GM18870 (cell line): ENCODE measurements around the gene PDK2.

Experiments used
- ATAC-seq: cut with Tn5 transposase; IDR thresholded peaks from one replicate; pipeline ENCODE4 v1.9.1; 2021; ENCODE audit warnings: moderate library complexity; ENCODE audit not compliant: unreplicated experiment

The PDK2 gene

DNA sequence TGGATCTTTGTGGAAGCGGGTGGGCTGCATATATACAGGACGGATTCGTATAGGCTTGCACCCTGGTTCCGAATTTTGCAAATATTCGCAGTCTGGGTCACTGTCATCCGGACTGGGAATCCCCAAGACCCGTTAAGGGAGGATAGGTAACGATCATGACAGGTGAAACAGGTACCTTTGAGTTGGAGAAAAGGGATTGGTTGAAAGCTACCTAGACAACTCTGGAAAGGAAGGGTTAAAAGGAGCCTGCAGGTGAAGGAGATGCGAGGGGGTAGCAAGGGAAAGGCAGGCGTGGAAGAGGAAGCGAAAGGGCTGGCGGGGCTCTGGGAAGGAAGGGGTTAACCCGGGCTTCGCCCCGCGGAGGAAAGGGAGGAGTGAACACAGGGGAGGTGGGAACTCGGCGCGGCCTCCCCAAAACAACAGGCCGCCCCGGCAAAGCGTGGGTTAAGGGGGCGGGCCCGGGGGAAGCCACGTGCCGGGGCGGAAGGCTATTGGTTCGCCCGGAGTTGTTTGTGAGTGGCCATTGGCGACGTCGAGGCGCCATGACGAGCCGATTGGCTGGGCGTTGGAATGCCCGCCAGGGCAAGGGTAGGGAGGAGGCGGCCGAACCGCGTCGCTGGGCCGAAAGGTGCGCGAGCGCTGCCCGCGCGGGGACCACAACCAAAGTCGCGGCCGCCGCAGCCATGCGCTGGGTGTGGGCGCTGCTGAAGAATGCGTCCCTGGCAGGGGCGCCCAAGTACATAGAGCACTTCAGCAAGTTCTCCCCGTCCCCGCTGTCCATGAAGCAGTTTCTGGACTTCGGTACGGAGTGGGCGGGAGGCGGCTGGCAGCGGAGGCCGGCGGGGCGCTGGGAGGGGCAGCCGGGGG is at the start of gene PDK2:
Gene PDK2, plus strand, starts transcription at position 599 of the 867 bp plus-strand sequence. Its CDS starts 85 bp downstream, at position 684.
- ATAC-seq = peak; percentile 78

DNA sequence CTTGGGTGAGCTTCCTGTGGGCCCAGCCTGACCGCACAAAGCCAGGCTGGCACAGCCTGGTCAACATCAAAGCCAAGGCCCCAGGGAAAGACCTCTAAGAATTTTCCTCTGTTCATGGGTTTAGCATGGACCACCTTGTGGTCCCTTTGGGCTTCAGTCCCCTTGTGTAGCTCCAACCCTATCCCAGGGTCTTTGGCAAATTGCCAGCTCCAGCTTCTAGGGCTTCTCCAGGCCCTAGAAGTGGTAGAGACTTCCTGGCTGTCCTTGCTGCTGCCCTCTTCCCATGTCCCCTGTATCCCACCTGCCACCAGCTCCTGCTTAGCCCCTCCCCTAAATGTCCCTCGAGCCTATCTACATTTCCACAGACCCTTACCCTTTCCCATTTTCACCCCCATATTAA is 49.0 kb upstream of the PDK2 start:
- no peak for ATAC-seq

DNA sequence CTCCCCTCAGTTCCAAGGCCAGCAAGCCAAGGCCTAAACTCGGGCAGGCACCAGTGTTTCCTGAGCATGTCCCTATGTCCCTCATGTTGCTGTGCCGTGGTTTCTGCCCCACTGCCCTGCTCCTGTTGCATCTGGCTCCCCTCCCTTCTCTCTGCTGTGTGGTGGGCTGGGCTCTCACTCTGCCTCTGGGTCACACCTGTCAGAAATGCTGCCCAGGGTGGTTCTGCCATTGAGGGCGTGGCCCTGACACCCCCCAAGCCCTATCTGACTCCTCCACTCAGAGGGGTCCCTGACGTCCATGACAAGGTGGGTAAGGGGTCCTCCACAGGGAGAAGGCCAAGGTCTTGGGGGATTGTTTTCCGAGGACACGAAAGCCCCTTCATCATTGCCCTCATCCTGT is 48.5 kb upstream of the PDK2 start:
- ATAC-seq = no peak

DNA sequence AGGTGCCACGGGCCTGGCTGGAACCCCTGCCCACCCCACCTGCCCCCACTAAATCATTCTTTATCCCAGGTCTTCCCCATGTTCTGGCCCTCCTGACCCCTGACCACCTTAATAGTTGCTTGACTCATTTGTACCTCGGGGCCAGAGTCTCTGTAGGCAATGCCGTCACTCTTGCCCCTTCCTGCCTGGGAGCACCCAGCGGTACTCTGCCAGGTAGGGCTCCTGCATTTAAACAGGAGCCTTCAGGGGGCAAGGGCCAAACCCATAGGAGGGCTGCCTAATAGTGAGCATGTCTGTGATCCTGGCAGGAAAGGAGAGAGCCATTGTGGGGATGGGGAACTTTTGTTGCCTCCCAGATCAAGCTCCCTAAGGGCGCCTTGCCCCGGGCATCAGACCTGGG is 48.1 kb upstream of the PDK2 start:
- no peak for ATAC-seq

DNA sequence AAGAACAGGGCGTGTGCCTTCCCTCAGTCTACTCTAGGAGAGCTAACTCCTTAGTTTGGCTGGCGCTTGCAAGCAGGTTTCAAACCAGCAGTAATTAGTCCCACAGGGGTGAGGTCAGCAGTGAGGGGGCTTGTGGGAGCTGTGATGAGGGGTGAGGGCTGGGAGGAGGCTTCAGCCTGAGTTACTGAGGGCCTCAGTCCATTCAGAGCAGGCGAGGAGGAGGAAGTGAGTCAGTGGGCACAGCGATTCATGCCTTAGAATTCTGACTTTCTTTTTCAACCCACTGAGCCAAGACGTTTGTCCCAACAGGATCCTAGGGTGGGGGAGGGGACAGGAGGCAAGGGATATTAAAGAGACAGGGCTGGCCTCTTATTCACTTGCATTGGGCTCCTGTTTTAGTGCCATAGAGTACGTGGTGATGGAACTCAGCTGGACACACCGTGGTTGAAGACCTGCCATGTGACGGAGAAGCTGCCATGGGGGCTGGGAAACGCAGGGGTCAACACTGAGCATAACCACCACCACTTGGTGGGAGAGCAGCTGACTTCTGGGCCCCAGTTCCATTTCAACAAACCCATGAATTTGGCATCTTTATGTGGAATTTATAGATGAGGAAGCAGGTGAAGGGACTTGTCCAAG is 47.5 kb upstream of the PDK2 start:
- no peak for ATAC-seq

DNA sequence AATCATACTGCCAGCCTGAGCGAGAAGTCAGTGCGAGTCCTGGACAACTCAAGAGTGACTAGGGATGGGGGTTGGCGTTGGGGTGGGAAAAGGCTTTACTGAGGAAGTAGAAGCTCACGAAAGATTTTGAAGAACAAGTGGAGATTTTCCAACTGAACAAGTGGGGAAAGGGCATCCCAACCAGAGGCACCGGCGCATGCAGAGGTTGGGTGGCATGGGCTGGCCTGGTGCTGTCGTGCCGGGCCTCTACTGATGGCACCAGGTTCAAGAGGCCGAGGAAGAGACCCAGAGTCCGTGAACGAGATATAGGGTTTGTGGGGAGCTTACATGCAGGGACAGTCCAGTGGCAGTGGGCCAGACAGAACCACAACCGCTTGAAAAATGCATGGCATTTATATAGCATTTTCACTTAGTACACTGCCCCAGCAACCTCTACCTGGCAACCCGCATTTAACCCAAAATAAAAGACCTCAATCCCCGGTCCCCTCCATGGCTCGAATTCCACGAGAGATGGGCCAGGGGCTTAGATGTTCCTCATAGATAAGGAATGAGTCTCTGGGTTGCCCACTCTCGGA is 46.9 kb upstream of the PDK2 start:
- no peak for ATAC-seq

DNA sequence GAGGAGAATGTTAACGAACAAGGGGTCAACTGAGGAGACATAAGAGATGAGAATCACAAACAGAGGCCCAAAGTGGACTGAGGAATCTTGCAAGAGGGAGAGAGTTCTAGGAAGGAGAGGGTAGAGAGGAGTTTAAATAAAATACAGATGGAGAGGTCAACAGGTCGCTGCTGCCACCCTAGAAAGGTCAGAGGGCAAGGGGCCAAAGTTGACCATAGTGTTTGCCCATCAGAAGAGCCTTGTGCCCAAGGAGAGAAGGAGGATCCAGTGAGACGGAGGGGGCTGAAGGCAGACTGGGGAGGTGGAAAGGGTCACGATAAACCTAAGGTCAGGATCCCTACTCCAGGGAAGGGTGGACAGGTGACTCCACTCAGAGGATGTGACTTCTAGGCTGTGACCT is 46.2 kb upstream of the PDK2 start:
- ATAC-seq = no peak

DNA sequence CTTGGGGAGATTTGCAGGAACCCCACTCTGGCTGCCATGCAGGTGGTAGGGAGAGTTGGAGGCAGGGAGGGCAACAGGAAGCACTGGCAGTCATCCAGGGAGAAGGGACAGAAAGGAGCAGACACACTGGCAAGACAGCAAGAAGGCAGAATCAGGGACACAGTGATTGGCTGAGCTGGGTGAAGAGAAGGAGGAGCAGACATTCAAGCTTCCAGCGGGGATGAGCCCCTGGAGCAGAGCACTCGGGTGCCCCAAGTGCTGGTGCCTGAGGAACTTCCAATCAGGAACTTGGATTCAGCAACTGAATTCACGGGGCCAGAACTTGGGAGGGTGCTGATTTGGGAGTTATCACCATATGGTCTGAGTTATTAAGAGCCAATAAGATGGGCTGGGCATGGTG is 45.5 kb upstream of the PDK2 start:
- ATAC-seq = no peak

DNA sequence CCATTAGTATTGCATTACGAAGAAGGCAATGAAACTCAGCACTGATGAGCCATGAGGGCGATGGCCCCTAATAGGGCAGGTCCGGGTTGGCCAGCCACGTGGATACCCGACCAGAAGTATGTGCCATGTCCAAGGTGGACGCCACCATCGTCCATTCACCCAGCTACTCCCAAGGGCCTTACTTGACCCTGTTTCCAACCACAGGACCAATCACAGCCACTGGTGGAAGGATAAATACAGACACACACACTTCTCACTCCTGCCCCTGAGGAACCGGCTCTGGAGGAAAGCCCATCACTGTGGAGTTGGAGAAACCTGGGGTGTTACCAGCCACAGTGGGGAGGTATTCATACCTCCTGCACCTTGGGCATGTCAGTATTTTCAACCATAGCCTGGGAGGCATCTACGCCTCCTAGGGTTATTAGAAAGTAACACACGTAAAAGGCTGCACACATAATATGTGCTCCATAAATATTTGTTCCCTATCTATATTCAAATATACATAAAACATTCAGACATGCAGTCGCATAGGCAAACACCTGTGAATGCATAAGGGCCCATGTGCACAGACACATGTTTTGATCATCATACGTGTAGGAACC is 44.6 kb upstream of the PDK2 start:
- ATAC-seq = no peak

DNA sequence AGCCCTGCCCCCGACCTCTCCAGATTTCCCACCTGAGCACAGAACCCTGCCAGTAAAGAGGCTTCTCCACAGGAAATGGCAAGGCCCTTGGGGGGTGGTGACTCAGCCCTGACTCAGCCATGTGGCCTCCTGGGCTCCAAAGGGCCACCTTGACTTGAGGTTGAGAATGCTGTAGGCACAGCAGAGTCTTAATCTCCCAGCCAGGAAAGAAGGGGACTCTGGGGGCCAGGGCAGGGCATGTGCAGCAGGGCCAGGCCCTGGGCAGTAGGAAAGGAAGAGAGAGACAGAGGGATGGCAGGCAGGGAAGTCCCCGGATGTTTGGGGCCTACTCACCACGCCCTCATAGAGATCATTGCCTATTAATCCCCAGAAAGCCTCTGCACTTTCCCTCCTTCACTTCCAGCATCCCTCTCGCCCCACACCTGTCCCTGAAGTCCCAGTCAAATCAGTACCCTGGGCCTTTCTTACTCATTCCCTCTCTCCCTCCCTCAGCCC is 44.0 kb upstream of the PDK2 start:
- no peak for ATAC-seq

DNA sequence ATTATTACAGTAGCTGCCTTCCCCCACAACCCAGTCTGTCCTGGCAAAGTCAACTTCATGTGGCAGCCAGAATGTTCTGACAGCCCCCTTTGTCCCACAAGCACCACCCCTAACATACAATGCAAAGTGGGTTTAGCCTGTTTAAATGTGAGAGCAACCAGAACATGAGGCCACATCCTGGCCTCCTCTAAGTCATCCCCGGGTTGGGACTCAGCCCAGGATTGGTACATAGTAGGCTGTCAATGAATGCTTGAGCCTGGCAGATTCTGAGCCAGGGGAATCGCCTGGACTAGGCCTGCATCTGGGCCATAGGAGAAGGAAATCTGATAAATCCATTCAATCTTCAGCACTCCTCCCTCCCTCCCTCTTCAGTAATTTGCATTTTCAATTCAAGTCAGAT is 43.5 kb upstream of the PDK2 start:
- no peak for ATAC-seq

DNA sequence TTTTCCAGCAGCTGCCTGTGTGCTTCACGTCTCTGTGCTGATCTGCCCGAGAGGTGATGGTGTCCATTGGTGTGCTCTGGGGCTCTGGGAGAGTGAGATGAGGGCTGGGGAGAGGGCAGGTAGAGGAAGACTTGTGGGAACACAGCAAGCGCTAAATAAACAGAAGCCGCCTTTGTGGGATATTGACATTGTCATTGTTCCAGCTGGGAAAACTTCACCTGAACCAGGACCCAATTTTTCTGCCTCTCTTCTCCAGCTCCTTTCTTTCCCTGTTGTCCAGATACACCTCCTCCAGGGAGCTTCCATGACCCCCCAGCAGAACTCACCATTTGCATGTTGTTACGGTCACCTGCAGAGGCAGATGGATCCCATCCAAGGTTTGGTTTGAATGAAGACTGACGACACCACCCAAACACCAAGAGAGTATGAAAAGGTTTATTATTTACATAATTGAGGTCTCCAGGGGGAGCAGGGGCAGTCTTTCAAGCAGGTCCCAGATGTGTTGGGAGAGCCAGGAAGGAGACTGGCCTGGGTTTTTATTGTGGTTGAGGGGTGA is 42.8 kb upstream of the PDK2 start:
- no peak for ATAC-seq

DNA sequence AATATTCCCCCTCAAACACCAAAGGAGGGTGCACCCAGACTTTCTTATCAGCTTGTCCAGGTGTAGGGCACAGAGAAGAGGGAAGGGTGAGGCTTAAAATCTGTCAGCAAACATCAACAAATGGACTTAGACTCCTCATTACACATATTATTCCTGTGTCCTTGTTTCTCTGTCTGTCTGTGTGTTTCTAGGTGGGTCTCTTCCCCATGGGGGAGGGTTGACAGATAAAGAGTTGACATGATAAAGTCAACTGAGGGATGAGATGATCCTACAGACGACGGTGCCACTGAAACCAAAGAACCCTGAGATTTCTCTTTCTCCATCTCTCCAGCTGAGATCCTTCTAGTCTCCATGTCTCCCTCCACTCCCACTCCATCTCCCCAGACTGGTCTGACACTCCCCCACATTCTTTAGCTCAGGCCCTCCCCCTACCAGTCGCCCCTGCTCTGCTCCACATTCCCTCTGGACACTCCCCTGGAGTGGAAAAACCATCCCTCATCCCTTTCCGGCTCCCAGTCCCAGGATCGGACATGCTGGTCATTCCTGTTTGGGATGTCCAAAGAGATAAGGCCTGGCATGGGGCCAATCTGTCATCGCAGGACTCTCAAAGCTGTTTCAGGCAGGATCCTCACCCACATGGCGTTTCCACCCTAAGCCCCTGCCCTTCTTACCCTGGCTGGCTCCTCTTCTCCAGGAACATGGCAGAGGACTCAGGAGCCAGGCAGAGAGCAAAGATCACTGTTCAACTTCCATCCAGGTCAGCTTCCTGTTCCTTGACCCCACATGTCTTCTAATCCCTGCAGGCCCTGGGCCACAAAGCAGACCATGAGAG is 42.1 kb upstream of the PDK2 start:
- no peak for ATAC-seq

DNA sequence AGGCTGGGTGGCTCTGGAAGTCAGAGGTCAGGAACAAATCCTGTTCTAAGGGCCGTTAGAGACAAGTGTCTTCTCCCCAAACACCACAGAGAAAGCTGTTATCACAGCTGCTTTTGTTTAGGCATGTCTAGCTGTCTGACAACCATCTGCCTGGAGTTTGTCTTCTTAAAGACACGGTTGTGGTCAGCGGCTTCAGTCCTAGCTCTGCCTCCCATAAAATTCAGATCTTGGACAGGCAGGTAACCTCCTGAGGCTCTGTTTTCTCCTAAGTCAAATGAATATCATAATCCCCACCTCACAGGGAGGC is 41.5 kb upstream of the PDK2 start:
- no peak for ATAC-seq

DNA sequence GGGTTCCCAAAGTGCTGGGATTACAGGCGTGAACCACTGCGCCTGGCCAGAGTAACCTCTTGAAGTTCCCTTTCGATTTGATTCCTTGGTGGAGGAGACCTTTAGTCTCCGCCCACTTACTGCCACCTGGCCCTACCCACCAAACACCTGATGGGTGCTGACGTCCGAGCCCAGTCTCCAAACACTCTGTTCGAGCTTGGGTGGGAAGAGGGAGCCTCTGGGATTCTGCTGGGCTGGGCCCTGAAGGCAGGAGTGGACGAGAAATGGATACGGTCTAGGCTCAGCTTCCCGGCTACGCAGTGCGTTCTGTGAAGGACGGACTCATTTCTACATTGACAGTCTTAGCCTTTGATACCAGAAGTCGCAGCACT is 40.1 kb upstream of the PDK2 start:
- ATAC-seq = no peak

DNA sequence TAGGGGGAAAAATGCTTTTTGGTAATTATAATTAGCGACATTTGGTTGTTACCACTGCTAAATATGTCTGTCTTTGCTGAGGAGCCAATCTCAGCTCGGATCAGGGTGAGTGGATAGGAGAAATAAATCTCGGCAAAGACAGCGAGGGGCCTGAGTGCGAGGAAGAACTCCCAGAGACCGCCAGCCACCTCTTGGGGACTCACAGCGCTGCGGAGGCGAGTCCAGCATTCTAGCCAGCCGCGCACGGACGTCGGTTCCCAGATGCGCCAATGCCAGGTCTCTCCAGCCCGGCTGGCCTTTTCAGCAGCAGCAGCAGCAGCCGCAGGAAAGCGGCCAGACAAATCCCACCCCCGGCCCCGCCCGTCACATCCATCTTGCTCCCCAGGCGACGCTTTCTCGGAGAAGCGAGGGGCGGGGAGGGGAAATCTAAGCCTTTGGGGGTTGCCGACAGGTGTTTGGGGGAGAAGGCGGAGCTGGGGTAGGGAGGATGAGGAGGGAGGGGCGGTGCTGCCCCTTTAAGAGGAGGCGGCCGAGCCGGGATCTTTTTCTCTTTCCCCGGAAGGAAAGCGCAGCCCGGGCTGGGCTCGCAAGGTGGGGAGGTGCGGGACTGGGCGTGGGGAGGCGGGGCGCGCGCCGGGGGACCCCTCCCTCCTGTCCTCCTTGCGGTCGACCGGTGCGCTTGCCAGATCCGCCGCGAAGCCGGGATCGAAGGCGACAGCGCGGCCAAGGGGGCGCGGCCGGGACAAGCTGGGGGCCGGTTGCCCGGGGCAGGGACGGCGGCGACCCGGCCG is 39.5 kb upstream of the PDK2 start, which contains the start of gene ITGA3:
Gene ITGA3, plus strand, starts transcription at position 685 of the 791 bp plus-strand sequence. CDS start 330 bp downstream, outside the sequence.
- no peak for ATAC-seq

DNA sequence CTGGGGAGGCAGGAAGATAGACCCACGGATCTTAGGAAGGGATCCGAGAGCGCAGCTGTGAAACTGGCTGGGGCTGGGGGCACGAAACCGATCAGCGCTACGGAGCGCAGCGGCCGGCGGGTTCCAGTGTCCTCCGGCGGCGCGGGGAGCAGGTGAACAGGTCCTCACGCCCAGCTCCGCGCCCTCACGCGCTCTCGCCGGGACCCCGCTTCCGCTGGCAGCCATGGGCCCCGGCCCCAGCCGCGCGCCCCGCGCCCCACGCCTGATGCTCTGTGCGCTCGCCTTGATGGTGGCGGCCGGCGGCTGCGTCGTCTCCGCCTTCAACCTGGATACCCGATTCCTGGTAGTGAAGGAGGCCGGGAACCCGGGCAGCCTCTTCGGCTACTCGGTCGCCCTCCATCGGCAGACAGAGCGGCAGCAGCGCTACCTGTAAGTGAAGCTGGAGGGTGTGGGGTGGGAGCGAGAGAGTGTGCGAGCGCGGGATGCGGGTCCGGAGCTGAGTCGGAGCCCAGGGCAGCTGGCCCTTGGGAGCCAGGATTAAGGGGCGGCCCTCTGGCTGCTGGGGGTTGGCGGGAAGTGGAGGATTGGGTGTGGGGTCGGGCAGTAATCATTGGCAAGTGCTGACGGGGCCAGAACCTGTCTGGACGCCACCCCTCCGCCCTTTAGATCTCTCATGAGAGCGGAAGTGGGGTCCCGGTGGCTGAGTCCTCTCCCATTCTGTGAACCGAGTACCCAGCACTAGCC is 38.8 kb upstream of the PDK2 start:
- ATAC-seq = no peak

DNA sequence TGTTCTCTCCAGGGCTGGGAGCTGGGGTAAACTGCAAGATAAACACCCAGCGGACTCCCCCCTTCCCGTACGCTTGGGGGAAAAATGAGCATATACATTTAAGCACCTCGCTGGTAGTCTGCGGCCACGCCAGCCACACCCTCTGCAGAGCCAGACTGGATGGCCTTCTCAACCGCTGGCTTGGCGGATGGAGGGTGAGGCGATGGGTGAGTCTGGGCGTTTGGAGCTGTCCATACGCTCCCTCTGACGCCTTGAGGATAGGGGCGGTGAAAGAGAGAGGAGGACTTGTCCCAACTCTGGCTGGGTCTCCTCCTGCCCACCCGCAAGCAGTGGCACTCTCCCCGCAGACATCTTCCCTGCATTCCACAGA is 38.2 kb upstream of the PDK2 start:
- ATAC-seq = no peak

DNA sequence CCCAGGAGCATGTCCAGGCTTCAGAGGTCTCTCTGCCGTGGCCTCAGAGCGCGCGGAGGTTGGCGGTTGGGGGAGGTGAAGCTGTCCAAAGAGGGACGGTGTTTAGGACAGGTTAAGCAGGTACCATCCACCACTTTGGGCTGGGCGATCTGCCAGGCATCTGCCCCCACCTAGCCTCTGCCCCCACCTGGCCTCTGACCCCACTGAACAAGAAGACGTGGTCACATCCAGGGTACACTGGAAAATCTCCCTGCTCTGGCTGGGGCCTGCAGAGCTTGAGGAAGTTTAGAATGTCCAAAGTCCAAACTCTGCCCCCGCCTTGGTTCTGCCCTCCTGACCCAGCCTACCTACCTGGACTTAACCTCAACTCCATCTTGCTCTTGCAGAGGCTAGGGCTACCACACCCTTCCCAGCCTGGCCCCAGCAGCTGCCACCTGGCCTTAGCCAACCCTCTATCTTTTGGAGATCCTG is 37.6 kb upstream of the PDK2 start:
- no peak for ATAC-seq
